Measurements from ENCODE around the gene RIC8B. TPM values are rescaled to one million over a fixed set of nuclear protein-coding genes. Genes with fewer than 3 reads are reported as not detected.

The RIC8B gene
- polyA plus RNA-seq, 2 of the 4 experiments (the other 2 are of a cell fraction): 10.5 to 25.5 TPM

DNA sequence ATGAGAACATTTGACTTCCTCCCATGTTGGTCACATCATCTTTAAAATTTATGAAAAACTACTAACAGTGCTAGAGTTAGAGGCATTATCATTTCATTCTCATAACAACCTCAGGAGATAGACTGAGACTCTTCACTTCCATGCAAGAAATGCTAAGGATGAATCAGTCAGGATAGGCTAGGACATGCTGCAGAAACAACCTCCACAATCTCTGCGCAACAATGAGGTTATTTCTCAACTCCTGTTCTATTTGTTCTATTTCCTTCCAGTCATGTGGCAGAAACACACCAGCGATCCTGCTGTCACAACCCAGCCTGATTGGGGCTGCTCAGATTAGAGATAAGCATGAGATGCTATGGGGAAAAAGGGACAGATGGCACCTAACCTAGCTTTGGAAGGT is 132.2 kb downstream of the RIC8B start (continued):
- TF ChIP-seq MAX (IDR thresholded peaks at IDR 0.05) (no peak), CHD4 (IDR thresholded peaks at IDR 0.05; ENCODE audit: borderline replicate concordance) (no peak), ZFP36 (IDR thresholded peaks at IDR 0.05; ENCODE audit: borderline replicate concordance, partially characterized antibody) (no peak), CHD2 (IDR thresholded peaks at IDR 0.05; ENCODE audit: low read length, partially characterized antibody) (no peak), RARB (CRISPR knock-in tag; IDR thresholded peaks at IDR 0.05) (no peak)

GRCh38 chr12:106907411-106907810 is 132.9 kb downstream of the RIC8B start:
- 61% methylated on average over 5 of the region's 5 CpGs for WGBS (ENCODE audit: missing lambda C conversion rate)
- TF ChIP-seq, protein P1, sequence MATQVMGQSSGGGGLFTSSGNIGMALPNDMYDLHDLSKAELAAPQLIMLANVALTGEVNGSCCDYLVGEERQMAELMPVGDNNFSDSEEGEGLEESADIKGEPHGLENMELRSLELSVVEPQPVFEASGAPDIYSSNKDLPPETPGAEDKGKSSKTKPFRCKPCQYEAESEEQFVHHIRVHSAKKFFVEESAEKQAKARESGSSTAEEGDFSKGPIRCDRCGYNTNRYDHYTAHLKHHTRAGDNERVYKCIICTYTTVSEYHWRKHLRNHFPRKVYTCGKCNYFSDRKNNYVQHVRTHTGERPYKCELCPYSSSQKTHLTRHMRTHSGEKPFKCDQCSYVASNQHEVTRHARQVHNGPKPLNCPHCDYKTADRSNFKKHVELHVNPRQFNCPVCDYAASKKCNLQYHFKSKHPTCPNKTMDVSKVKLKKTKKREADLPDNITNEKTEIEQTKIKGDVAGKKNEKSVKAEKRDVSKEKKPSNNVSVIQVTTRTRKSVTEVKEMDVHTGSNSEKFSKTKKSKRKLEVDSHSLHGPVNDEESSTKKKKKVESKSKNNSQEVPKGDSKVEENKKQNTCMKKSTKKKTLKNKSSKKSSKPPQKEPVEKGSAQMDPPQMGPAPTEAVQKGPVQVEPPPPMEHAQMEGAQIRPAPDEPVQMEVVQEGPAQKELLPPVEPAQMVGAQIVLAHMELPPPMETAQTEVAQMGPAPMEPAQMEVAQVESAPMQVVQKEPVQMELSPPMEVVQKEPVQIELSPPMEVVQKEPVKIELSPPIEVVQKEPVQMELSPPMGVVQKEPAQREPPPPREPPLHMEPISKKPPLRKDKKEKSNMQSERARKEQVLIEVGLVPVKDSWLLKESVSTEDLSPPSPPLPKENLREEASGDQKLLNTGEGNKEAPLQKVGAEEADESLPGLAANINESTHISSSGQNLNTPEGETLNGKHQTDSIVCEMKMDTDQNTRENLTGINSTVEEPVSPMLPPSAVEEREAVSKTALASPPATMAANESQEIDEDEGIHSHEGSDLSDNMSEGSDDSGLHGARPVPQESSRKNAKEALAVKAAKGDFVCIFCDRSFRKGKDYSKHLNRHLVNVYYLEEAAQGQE (IDR thresholded peaks at IDR 0.05): no peak
- TF ChIP-seq, protein P2, sequence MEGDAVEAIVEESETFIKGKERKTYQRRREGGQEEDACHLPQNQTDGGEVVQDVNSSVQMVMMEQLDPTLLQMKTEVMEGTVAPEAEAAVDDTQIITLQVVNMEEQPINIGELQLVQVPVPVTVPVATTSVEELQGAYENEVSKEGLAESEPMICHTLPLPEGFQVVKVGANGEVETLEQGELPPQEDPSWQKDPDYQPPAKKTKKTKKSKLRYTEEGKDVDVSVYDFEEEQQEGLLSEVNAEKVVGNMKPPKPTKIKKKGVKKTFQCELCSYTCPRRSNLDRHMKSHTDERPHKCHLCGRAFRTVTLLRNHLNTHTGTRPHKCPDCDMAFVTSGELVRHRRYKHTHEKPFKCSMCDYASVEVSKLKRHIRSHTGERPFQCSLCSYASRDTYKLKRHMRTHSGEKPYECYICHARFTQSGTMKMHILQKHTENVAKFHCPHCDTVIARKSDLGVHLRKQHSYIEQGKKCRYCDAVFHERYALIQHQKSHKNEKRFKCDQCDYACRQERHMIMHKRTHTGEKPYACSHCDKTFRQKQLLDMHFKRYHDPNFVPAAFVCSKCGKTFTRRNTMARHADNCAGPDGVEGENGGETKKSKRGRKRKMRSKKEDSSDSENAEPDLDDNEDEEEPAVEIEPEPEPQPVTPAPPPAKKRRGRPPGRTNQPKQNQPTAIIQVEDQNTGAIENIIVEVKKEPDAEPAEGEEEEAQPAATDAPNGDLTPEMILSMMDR (IDR thresholded peaks at IDR 0.05): no peak
- TF ChIP-seq CHD4 (IDR thresholded peaks at IDR 0.05; ENCODE audit: borderline replicate concordance) (no peak), ZNF302 (CRISPR knock-in tag; IDR thresholded peaks at IDR 0.05) (no peak), ZC3H11A (IDR thresholded peaks at IDR 0.05) (no peak), TFCP2L1 (CRISPR knock-in tag; IDR thresholded peaks at IDR 0.05) (no peak), JUN (IDR thresholded peaks at IDR 0.05) (no peak), CEBPB (IDR thresholded peaks at IDR 0.05) (no peak), KDM5A (IDR thresholded peaks at IDR 0.05) (no peak), TP53 (CRISPR knock-in tag; IDR thresholded peaks at IDR 0.05) (no peak)
- ChIA-PET POLR2A (no interaction called here), CTCF (interaction anchor here (0.6 to 5.3 kb wide), 4 partner anchors 11 to 521 kb away, joined by 3 to 41 read pairs (median 3); no protein-coding TSS in a partner anchor)
- H3K4me3 ChIP-seq: no peak overlapping the region
- H3K4me1 ChIP-seq: no peaks in the 10 kb centered on the region
- DNase-seq (ENCODE audit: low read depth in 1 of 2, low spot score in 1 of 2) (no peak), FAIRE-seq (no peak), ATAC-seq (no peak)
- H3K4me2 ChIP-seq: no peak overlapping the region
- no peak overlapping the region for H3K27ac ChIP-seq
- H3K9me3 ChIP-seq: no peaks in the 10 kb centered on the region

DNA sequence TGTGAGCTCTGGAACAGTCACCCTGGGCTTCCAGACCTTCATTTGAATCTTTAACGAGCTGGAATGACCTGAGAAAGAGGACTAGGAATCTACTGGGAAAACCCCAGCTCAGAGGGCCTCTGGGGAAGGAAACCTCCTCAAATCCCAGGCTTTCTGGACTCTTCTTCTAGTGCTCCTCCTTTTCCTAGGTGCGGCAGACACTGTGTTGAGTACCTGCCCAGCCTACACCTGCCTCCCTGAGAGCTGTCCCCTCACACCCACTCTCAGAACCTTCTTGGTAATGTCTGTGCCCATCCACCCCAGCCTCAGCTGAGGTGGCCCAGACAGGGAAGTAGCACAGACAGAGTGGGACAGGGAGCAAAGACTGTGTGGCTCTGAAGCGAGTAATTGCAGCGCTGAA is 133.4 kb downstream of the RIC8B start:
- 68% methylated on average over 4 of the region's 4 CpGs for WGBS (ENCODE audit: missing lambda C conversion rate)

More for the DNA sequence above, 133.4 kb downstream of the RIC8B start:
- no peaks in the 10 kb centered on the region for H3K4me1 ChIP-seq
- DNase-seq (ENCODE audit: low read depth in 1 of 2, low spot score in 1 of 2) (no peak), FAIRE-seq (no peak), ATAC-seq (no peak)
- H3K4me3 ChIP-seq: no peak overlapping the region
- no peak overlapping the region for H3K27ac ChIP-seq
- ChIA-PET POLR2A (no interaction called here), CTCF (interaction anchor here (0.8 to 5.3 kb wide), 3 partner anchors 11 to 521 kb away, joined by 3 to 41 read pairs (median 3); no protein-coding TSS in a partner anchor)
- H3K9me3 ChIP-seq: no peaks in the 10 kb centered on the region
- TF ChIP-seq, protein P3, sequence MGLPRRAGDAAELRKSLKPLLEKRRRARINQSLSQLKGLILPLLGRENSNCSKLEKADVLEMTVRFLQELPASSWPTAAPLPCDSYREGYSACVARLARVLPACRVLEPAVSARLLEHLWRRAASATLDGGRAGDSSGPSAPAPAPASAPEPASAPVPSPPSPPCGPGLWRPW (IDR thresholded peaks at IDR 0.05): no peak
- TF ChIP-seq MAX (IDR thresholded peaks at IDR 0.05) (no peak), HOXB5 (CRISPR knock-in tag; IDR thresholded peaks at IDR 0.05) (no peak)
- TF ChIP-seq, protein P2 (IDR thresholded peaks at IDR 0.05): no peak
- H3K4me2 ChIP-seq: no peak overlapping the region
